Vagina (tissue), 2 donors: ENCODE measurements around the gene GPBP1. TPM values are rescaled to one million over a fixed set of nuclear protein-coding genes. Genes with fewer than 3 reads are reported as not detected.

Experiments
- DNase-seq, 2 donors: peaks; one replicate each; pipeline ENCODE4 v3.0.0-alpha.2; 2017; ENCODE audit errors: extremely low spot score in 2 of 2
- H3K27ac ChIP-seq: fragments of 200-600 bp; sonication (generic); one replicate; pipeline ENCODE4 v1.5.1; 2019
- H3K27me3 ChIP-seq: fragments of 200-600 bp; sonication (generic); one replicate; pipeline ENCODE4 v1.5.1; 2019
- H3K36me3 ChIP-seq, 2 donors: fragments of 200-600 bp; sonication (generic); one replicate each; pipeline ENCODE4 v1.5.1; 2017 to 2019
- H3K4me1 ChIP-seq: fragments of 200-600 bp; sonication (generic); one replicate; pipeline ENCODE4 v1.5.1; 2019
- H3K4me3 ChIP-seq, 2 donors: fragments of 200-600 bp; sonication (generic); 1 replicate in 1 of 2; 2 replicates in 1 of 2; pipeline ENCODE4 v1.5.1; 2016 to 2019
- H3K9me3 ChIP-seq: fragments of 200-600 bp; sonication (generic); one replicate; pipeline ENCODE4 v1.5.1; 2019
- POLR2A ChIP-seq, 2 donors: fragments of 450-650 bp; IDR thresholded peaks; one replicate each; pipeline ENCODE4 v1.6.1; 2017; ENCODE audit warnings: antibody characterized with exemption in 2 of 2, mild to moderate bottlenecking in 2 of 2, moderate library complexity in 2 of 2
- POLR2AphosphoS5 ChIP-seq, 2 donors: sonication (generic); formaldehyde crosslinking; IDR thresholded peaks; one replicate each; pipeline ENCODE4 v1.9.0; 2017; ENCODE audit warnings: antibody characterized with exemption in 2 of 2, mild to moderate bottlenecking in 2 of 2, low read depth in 1 of 2; ENCODE audit not compliant: insufficient read depth in 1 of 2
- intact Hi-C: fragments of 100-400 bp; cut with DNase I; formaldehyde crosslinking; loops from one replicate; pipeline ENCODE4 v1.15.1; 2023
- total RNA-seq: library from RNA; depleted of rRNA; stranded (reverse); fragments of >200 nt; gene quantifications from one replicate; pipeline ENCODE4 v1.2.3, GENCODE V29; 2016
- TF ChIP-seq, protein P1 (sequence below), 3 experiments: fragments of 450-650 bp in 2 of 3; fragments of 200-600 bp in 1 of 3; sonication (generic) in 1 of 3; IDR thresholded peaks; one replicate each; pipeline ENCODE4 v1.5.1; 2017 to 2019; ENCODE audit warnings: antibody characterized with exemption in 3 of 3, mild to moderate bottlenecking in 2 of 3, moderate library complexity in 2 of 3

GPBP1 gene
- total RNA-seq, 1 donor from 2014 or later: 62.6 TPM

DNA sequence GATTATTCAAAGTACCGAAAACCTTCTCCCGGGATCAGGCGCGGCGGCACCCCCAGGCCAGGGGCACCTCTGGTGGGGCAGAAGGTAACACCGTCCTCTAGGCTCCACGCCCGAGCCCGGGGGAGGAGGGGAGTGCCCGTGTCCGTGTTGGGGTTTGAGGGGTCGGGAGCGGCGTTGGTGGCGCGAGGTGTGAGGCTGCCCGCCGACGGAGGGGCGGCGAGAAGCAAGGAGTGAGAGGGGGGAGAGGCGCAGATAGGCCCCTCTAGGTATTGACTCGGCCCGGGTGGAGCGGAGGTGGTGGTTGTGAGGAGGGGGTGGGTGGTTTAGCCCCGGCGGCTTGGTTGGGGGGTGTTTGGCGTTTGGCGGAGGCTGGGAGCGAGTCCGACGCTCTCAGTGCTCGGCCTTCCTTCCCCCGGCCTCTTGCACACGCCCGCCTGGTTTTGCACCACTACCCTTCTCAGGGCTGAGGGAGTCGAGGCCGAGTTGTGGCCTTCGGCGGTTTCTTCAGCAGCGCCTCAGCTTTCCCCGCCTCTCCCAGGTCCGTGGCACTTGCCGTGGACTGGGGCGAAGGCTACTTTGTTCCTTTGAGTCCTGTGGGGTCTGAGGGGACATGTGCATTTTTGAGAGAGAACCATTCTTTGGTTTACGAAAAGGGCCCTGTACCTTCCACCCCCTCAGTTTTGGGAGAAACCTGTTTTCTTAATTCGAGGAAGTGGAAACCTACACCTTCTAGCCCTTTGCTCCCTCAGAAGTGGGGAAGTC, 450 bp downstream of the GPBP1 start:
- intact Hi-C loops: loop anchor here (5.0 to 10.0 kb wide), 3 partner anchors 50 to 267 kb away; partner anchors contain the start of genes MIER3 and SETD9
- H3K4me1 ChIP-seq: peaks cover 57% of the 10 kb centered on the region
- DNase-seq: no peak

DNA sequence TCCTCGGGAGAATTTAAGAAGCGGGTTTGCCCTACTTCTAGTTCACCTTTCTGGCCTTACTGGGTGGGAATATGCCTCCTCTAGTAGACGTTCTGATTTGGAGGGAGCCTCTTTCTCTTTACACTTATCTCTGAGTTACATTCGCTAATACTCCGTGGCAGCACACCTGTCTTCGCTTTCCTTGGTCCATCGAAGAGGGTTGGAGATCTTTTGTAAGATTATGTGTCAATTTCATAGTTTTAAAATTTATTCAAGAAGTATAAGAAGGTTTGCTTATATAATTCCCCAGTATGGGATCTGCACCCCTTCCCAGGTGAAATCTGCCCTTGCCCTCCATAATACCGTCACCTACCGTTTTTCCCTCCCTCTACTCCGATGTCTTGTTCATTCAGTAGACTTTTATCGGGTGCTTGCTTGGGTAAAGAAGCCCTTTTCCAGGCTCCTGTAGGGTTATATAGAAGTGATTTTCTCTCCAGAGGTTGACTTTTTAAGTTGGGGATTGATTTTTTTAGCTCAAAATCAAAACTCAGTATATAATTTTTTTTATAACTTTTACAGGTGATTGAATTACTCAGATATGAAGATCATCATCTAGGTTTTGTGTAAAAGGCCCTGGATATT, 1.1 kb downstream of the GPBP1 start:
- no peaks in the 10 kb centered on the region for H3K27me3 ChIP-seq
- intact Hi-C loops: loop anchor here (5.0 to 10.0 kb wide), 3 partner anchors 50 to 268 kb away; partner anchors contain the start of genes MIER3 and SETD9
- peak overlapping the region; percentile 92 to 93 for H3K4me3 ChIP-seq
- peaks cover 64% of the 10 kb centered on the region for H3K4me1 ChIP-seq
- peak overlapping the region; percentile 100 for H3K27ac ChIP-seq
- H3K36me3 ChIP-seq: no peaks in the 10 kb centered on the region
- H3K9me3 ChIP-seq: no peaks in the 10 kb centered on the region
- DNase-seq: no peak
- TF ChIP-seq, protein P1, sequence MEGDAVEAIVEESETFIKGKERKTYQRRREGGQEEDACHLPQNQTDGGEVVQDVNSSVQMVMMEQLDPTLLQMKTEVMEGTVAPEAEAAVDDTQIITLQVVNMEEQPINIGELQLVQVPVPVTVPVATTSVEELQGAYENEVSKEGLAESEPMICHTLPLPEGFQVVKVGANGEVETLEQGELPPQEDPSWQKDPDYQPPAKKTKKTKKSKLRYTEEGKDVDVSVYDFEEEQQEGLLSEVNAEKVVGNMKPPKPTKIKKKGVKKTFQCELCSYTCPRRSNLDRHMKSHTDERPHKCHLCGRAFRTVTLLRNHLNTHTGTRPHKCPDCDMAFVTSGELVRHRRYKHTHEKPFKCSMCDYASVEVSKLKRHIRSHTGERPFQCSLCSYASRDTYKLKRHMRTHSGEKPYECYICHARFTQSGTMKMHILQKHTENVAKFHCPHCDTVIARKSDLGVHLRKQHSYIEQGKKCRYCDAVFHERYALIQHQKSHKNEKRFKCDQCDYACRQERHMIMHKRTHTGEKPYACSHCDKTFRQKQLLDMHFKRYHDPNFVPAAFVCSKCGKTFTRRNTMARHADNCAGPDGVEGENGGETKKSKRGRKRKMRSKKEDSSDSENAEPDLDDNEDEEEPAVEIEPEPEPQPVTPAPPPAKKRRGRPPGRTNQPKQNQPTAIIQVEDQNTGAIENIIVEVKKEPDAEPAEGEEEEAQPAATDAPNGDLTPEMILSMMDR (IDR thresholded peaks at IDR 0.05): no peak
- TF ChIP-seq POLR2A (IDR thresholded peaks at IDR 0.05): no peak

More for the DNA sequence above, 450 bp downstream of the GPBP1 start:
- no peaks in the 10 kb centered on the region for H3K9me3 ChIP-seq
- H3K27me3 ChIP-seq: no peaks in the 10 kb centered on the region
- H3K27ac ChIP-seq: peak overlapping the region; percentile 100
- TF ChIP-seq, protein P1 (IDR thresholded peaks at IDR 0.05): peak in 1 of 3 experiments; percentile 9
- no peak for TF ChIP-seq POLR2A (IDR thresholded peaks at IDR 0.05)
- peak in 1 of 2 donors; percentile 46 for TF ChIP-seq POLR2AphosphoS5 (IDR thresholded peaks at IDR 0.05; ENCODE audit: insufficient read depth in 1 of 2, low read depth in 1 of 2)
- H3K36me3 ChIP-seq: no peaks in the 10 kb centered on the region
- peak overlapping the region; percentile 92 to 93 for H3K4me3 ChIP-seq

DNA sequence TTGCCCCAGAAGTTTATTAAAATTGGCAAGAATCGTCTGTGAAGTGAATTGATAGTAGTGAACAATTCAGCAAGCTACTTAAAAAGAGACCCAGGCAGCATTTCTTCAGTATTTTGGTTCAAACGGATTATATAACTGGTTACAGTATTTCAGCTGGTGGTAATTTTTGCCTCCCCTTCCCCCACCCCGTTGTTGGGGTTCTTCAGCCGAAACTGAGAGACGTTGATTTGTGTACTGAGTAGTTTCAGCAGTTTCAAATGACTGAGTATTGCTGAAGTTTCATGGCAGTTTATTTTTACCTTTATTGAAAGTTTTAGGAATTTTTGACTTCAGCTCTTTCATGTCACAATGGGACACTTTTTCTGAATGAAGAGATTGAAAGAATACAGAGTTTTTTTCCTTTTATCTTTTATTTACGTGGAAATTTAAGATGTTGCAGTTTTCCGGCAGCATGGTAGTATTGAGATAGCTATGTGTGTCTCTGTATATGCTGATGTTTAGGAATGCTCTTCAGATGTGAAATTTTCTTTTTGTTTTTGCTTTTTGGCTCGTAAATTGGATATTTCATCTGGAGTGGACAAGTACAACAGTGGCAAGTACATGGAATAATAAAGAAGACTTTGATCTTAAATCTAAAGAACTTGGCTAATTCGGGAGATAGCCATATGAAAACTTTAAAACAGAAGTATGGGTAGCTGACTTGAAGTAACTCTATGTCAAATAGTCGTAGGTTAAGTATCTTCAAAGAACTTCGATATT, 1.9 kb downstream of the GPBP1 start:
- Histone ChIP-seq H3K9me3 (no peaks in the 10 kb centered on the region), H3K4me1 (peaks cover 71% of the 10 kb centered on the region), H3K27me3 (no peaks in the 10 kb centered on the region), H3K4me3 (peak overlapping the region; percentile 92 to 93), H3K27ac (peak overlapping the region; percentile 100), H3K36me3 (no peaks in the 10 kb centered on the region)
- intact Hi-C loops: loop anchor here (10.0 kb wide), 1 partner anchor 49 kb away; no protein-coding TSS in a partner anchor
- no peak for TF ChIP-seq POLR2AphosphoS5 (IDR thresholded peaks at IDR 0.05; ENCODE audit: insufficient read depth in 1 of 2, low read depth in 1 of 2)
- TF ChIP-seq, protein P1 (IDR thresholded peaks at IDR 0.05): no peak
- no peak for TF ChIP-seq POLR2A (IDR thresholded peaks at IDR 0.05)
- DNase-seq: no peak

DNA sequence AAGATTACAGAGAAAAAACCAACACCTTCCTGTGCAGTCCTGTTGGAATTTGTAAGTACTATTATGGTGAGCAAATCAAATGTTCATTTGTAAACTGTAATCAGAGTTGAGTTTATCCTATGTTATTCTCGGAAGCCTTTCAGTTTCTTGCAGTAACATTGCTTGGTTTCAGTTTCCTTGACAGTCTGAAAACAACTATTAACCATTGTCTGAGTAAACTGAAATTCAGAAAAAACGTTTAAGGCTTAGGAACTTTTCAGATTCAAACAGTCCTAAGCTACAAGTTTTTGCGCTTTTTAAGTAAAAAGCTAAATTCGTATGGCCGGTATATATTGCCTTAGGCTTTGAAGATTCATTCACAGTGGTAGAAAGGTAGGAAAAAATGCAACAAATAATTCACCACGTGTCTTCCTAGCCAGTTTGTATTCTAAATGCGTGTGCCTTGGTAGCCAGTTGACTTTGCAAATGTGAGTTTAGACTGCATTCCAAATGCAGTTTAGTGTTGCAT, 2.5 kb downstream of the GPBP1 start:
- intact Hi-C loops: loop anchor here (10.0 kb wide), 1 partner anchor 48 kb away; no protein-coding TSS in a partner anchor
- no peaks in the 10 kb centered on the region for H3K27me3 ChIP-seq
- H3K4me1 ChIP-seq: peaks cover 78% of the 10 kb centered on the region
- no peaks in the 10 kb centered on the region for H3K9me3 ChIP-seq
- no peak for DNase-seq
- H3K27ac ChIP-seq: peak overlapping the region; percentile 100
- H3K36me3 ChIP-seq: no peaks in the 10 kb centered on the region
- TF ChIP-seq POLR2AphosphoS5 (IDR thresholded peaks at IDR 0.05; ENCODE audit: insufficient read depth in 1 of 2, low read depth in 1 of 2): peak in 1 of 2 donors; percentile 76
- TF ChIP-seq POLR2A (IDR thresholded peaks at IDR 0.05): no peak
- H3K4me3 ChIP-seq: peak overlapping the region; percentile 92 to 93
